ENCODE data around the gene IL26. TPM values are rescaled to one million over a fixed set of nuclear protein-coding genes. Genes with fewer than 3 reads are reported as not detected.
"Not testable (repeated sequence)": the region's sequence is repeated elsewhere in the genome, so short reads cannot be mapped to it uniquely, and the experiment has no call there.

Gene IL26
- total RNA-seq, 1 donor from 2014 or later, result not detected

GRCh38 chr12:68177562-68177961 is 48.0 kb downstream of the IL26 start:
- H3K4me1 ChIP-seq, result no peaks in the 10 kb centered on the region
- TF ChIP-seq, protein P1, sequence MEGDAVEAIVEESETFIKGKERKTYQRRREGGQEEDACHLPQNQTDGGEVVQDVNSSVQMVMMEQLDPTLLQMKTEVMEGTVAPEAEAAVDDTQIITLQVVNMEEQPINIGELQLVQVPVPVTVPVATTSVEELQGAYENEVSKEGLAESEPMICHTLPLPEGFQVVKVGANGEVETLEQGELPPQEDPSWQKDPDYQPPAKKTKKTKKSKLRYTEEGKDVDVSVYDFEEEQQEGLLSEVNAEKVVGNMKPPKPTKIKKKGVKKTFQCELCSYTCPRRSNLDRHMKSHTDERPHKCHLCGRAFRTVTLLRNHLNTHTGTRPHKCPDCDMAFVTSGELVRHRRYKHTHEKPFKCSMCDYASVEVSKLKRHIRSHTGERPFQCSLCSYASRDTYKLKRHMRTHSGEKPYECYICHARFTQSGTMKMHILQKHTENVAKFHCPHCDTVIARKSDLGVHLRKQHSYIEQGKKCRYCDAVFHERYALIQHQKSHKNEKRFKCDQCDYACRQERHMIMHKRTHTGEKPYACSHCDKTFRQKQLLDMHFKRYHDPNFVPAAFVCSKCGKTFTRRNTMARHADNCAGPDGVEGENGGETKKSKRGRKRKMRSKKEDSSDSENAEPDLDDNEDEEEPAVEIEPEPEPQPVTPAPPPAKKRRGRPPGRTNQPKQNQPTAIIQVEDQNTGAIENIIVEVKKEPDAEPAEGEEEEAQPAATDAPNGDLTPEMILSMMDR (IDR thresholded peaks at IDR 0.05), result no peak
- no peak overlapping the region for H3K4me3 ChIP-seq
- intact Hi-C loops (cut with DNase I), result no loop called here
- ATAC-seq (no peak), DNase-seq (no peak)
- no peaks in the 10 kb centered on the region for H3K36me3 ChIP-seq
- H3K27ac ChIP-seq, result no peak overlapping the region
- H3K27me3 ChIP-seq (ENCODE audit: low read depth), result no peaks in the 10 kb centered on the region
- H3K9me3 ChIP-seq, result no peaks in the 10 kb centered on the region

- peak in 1 of 2 donors; percentile 19 for ATAC-seq
- intact Hi-C loops (cut with DNase I), result no loop called here
Observed at GRCh38 chr12:68176257-68176656, 49.4 kb downstream of the IL26 start.

GRCh38 chr12:68175557-68176061 is 50.0 kb downstream of the IL26 start:
- ATAC-seq (peak in 1 of 2 donors; percentile 26), DNase-seq (no peak)
- no peak overlapping the region for H3K27ac ChIP-seq
- H3K4me3 ChIP-seq, result no peak overlapping the region
- no peaks in the 10 kb centered on the region for H3K36me3 ChIP-seq
- H3K27me3 ChIP-seq (ENCODE audit: low read depth), result no peaks in the 10 kb centered on the region
- no peaks in the 10 kb centered on the region for H3K4me1 ChIP-seq
- H3K9me3 ChIP-seq, result no peaks in the 10 kb centered on the region
- intact Hi-C loops (cut with DNase I), result no loop called here
- TF ChIP-seq, protein P1 (IDR thresholded peaks at IDR 0.05), result no peak

More at GRCh38 chr12:68176257-68176656, 49.4 kb downstream of the IL26 start:
- Histone ChIP-seq H3K36me3 (no peaks in the 10 kb centered on the region), H3K9me3 (no peaks in the 10 kb centered on the region), H3K27me3 (ENCODE audit: low read depth) (no peaks in the 10 kb centered on the region), H3K4me1 (no peaks in the 10 kb centered on the region), H3K27ac (no peak overlapping the region), H3K4me3 (no peak overlapping the region)
- DNase-seq, result no peak
- TF ChIP-seq, protein P1 (IDR thresholded peaks at IDR 0.05), result no peak

DNA sequence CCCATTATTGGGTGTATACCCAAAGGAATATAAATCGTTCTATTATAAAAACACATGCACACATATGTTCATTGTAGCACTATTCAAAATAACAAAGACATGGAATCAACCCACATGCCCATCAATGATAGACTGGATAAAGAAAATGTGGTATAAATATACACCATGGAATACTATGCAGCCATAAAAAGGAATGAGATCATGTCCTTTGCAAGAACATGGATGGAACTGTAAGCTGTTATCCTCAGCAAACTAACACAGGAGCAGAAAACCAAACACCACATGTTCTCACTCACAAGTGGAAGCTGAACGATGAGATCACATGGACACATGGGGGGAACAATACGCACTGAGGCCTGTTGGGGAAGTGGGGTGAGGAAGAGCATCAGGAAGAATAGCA is 50.8 kb downstream of the IL26 start:
- H3K4me1 ChIP-seq; H3K36me3 ChIP-seq; H3K27ac ChIP-seq; H3K4me3 ChIP-seq; ATAC-seq; intact Hi-C loops (cut with DNase I); H3K27me3 ChIP-seq (ENCODE audit: low read depth); H3K9me3 ChIP-seq; DNase-seq: not testable (repeated sequence)

GRCh38 chr12:68173792-68174191 is 51.8 kb downstream of the IL26 start:
- Histone ChIP-seq H3K9me3 (no peaks in the 10 kb centered on the region), H3K4me1 (no peaks in the 10 kb centered on the region), H3K27me3 (ENCODE audit: low read depth) (no peaks in the 10 kb centered on the region), H3K4me3 (no peak overlapping the region), H3K36me3 (no peaks in the 10 kb centered on the region), H3K27ac (no peak overlapping the region)
- TF ChIP-seq, protein P1 (IDR thresholded peaks at IDR 0.05), result no peak
- DNase-seq (no peak), ATAC-seq (no peak)
- intact Hi-C loops (cut with DNase I), result no loop called here

DNA sequence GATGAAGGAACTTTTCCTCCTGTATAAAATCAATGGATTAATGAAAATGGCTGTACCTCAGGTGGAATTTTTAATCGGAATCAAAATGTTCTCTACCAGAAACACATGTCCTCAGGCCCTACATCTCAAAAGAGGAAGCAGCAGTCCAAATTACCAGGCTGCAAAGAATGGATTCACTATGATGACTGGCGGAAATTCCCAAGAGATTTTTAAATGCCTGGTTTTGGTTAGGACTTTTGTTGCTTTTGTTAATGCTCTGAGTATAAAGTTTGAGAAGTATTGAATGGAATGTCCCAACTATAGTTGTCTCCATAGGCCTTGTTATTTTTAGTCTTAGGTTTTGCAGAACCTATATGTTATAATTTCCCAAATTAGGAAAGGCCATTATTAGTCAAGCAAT is 54.9 kb downstream of the IL26 start:
- no peak for ATAC-seq
- DNase-seq, result no peak
- no peak overlapping the region for H3K27ac ChIP-seq
- intact Hi-C loops (cut with DNase I), result no loop called here
- H3K4me1 ChIP-seq, result no peaks in the 10 kb centered on the region
- no peak overlapping the region for H3K4me3 ChIP-seq
- no peaks in the 10 kb centered on the region for H3K27me3 ChIP-seq (ENCODE audit: low read depth)
- no peaks in the 10 kb centered on the region for H3K36me3 ChIP-seq
- no peaks in the 10 kb centered on the region for H3K9me3 ChIP-seq
- TF ChIP-seq, protein P1 (IDR thresholded peaks at IDR 0.05), result no peak

Data from lower lobe of right lung (tissue), 2 donors.